Measurements from ENCODE around the gene GRIK5.

DNA sequence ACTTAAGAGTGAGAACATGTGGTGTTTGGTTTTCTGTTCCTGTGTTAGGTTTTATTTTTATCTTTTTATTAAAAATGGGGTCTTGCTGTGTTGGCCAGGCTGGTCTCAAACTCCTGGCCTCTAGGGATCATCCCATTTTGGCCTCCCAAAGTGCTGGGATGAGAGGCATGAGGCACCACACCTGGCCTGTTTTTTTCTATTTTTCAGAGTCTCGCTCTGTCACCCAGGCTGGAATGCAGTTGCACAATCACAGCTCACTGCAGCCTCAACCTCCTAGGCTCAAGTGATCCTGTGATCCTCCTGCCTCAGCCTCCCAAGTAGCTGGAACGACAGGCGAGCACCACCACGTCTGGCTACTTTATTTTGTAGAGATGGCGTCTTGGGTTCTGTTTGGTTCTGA lies 13.5 kb upstream of the GRIK5 start:
- no peak for TF ChIP-seq EZH2 (IDR thresholded peaks at IDR 0.05; ENCODE audit: low read length)
- TF ChIP-seq, protein P1, sequence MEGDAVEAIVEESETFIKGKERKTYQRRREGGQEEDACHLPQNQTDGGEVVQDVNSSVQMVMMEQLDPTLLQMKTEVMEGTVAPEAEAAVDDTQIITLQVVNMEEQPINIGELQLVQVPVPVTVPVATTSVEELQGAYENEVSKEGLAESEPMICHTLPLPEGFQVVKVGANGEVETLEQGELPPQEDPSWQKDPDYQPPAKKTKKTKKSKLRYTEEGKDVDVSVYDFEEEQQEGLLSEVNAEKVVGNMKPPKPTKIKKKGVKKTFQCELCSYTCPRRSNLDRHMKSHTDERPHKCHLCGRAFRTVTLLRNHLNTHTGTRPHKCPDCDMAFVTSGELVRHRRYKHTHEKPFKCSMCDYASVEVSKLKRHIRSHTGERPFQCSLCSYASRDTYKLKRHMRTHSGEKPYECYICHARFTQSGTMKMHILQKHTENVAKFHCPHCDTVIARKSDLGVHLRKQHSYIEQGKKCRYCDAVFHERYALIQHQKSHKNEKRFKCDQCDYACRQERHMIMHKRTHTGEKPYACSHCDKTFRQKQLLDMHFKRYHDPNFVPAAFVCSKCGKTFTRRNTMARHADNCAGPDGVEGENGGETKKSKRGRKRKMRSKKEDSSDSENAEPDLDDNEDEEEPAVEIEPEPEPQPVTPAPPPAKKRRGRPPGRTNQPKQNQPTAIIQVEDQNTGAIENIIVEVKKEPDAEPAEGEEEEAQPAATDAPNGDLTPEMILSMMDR (optimal IDR thresholded peaks at IDR 0.05 in 1 of 3, IDR thresholded peaks at IDR 0.05 in 1 of 3, conservative IDR thresholded peaks at IDR 0.05 in 1 of 3; ENCODE audit: extremely low read depth in 1 of 3, insufficient read depth in 2 of 3, low read length in 3 of 3): no peak
